ENCODE results near the gene OPN1LW. TPM values are rescaled to one million over a fixed set of nuclear protein-coding genes. Genes with fewer than 3 reads are reported as not detected.

OPN1LW gene
- total RNA-seq, 1 experiment from 2014 or later = not detected

DNA sequence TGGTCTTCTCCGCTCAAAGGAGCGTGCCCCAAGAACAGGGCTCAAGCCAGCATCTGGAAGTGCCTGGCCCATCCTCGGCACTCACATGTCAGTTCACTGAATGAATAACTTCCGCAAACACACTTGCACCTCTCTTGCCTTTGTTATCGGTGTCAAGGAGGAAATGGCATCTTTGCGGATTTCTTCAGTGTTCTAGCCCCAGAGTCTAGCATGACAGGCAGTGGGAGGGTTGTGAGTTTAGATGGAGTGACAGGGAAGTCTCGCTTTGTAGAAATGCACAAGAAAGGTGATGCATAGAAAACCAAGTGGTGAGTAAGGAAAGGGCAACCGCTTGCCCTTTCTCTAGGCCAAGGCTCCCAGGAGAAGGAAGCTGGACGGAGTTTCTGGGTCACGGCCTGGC is 29.0 kb upstream of the OPN1LW start:
- H3K4me1 Mint-ChIP-seq (ENCODE audit: insufficient read depth, unreplicated experiment) = no peaks in the 10 kb centered on the region
- ChIA-PET POLR2A (no interaction called here), CTCF (no interaction called here)

DNA sequence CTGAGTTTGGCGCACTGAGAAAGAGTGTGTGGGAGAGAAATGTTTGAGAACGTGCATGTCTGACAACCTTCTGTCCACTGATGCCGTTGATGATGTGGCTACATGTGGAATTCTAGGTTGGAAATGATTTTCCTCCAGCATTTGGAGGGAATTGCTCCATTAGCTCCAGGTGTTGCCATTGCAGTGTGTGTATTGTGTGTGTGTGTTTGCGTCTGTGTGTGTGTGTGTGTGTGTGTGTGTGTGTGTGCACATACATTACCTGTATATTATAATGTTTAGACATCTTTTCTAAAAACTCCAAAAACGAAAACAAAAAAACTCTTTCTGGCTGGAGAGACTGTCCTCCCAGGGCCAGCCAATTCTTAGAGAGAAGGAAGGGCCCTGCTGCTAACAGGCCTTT is 28.3 kb upstream of the OPN1LW start:
- H3K4me1 Mint-ChIP-seq (ENCODE audit: insufficient read depth, unreplicated experiment) = no peaks in the 10 kb centered on the region
- no peak for DNase-seq (ENCODE audit: unreplicated experiment)
- peaks cover 94% of the 10 kb centered on the region for H3K27me3 Mint-ChIP-seq (ENCODE audit: insufficient read depth, unreplicated experiment)
- no peak overlapping the region for H3K4me3 Mint-ChIP-seq (ENCODE audit: unreplicated experiment)
- POLR2A ChIA-PET = interaction anchor here (0.9 kb wide), 1 partner anchor 18 kb away, joined by 5 read pairs; the partner anchor contains the start of gene MECP2
- intact Hi-C loops (cut with micrococcal nuclease) = no loop called here
- H3K36me3 Mint-ChIP-seq (ENCODE audit: insufficient read depth, unreplicated experiment) = no peaks in the 10 kb centered on the region
- no TSS peak for BruUV-seq (replicated peaks)
- H3K27ac Mint-ChIP-seq (ENCODE audit: low read depth, unreplicated experiment) = no peak overlapping the region
- no peaks in the 10 kb centered on the region for H3K9me3 Mint-ChIP-seq (ENCODE audit: unreplicated experiment)
- TF ChIP-seq, protein P1, sequence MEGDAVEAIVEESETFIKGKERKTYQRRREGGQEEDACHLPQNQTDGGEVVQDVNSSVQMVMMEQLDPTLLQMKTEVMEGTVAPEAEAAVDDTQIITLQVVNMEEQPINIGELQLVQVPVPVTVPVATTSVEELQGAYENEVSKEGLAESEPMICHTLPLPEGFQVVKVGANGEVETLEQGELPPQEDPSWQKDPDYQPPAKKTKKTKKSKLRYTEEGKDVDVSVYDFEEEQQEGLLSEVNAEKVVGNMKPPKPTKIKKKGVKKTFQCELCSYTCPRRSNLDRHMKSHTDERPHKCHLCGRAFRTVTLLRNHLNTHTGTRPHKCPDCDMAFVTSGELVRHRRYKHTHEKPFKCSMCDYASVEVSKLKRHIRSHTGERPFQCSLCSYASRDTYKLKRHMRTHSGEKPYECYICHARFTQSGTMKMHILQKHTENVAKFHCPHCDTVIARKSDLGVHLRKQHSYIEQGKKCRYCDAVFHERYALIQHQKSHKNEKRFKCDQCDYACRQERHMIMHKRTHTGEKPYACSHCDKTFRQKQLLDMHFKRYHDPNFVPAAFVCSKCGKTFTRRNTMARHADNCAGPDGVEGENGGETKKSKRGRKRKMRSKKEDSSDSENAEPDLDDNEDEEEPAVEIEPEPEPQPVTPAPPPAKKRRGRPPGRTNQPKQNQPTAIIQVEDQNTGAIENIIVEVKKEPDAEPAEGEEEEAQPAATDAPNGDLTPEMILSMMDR (IDR thresholded peaks at IDR 0.05; ENCODE audit: unreplicated experiment) = no peak
- CTCF ChIA-PET = interaction anchor here (0.5 kb wide), 1 partner anchor 412 kb away, joined by 3 read pairs; no protein-coding TSS in a partner anchor

More for the DNA sequence above, 29.0 kb upstream of the OPN1LW start:
- DNase-seq (ENCODE audit: unreplicated experiment) = no peak
- BruUV-seq (replicated peaks) = no TSS peak
- Mint-ChIP-seq H3K36me3 (ENCODE audit: insufficient read depth, unreplicated experiment) (no peaks in the 10 kb centered on the region), H3K27ac (ENCODE audit: low read depth, unreplicated experiment) (no peak overlapping the region), H3K9me3 (ENCODE audit: unreplicated experiment) (no peaks in the 10 kb centered on the region), H3K4me3 (ENCODE audit: unreplicated experiment) (no peak overlapping the region), H3K27me3 (ENCODE audit: insufficient read depth, unreplicated experiment) (peaks cover 87% of the 10 kb centered on the region)
- intact Hi-C loops (cut with micrococcal nuclease) = no loop called here
- TF ChIP-seq, protein P1 (IDR thresholded peaks at IDR 0.05; ENCODE audit: unreplicated experiment) = no peak

DNA sequence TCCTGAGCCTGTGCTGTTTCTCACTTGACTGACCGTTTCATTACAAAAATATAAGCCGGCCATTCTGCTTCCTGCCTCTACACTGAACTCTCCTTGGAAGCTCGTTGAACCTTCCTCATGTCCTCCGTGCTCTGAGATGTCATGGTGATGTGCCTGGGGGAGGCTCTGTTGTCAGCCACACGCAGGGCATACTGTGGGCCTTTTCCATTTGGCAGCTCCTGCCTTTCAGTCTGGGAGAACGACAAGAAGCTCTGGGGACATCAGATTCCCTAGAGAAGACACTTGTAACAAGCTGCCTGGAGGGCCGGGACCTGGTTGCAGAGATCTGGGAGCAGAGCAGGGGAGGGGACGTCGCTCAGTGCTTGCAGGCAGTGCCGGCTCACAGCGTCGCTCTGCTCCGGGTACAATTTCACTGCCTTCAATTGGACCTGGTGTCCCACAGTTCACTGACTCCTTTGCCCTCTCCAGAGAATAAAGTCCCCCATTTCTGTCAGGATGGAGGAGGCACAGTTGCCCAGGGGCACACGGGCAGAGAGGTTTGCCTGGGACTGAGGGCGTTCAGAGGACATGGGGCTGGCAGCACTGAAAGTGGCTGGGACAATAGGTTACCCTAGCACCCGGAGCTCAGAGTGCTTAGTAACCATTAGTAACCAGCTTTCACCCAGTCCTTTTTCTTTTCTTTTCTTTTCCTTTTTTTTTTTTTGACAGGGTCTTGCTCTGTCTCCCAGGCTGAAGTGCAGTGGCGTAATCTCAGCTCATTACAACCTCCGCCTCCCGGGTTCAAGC is 27.4 kb upstream of the OPN1LW start:
- Mint-ChIP-seq H3K9me3 (ENCODE audit: unreplicated experiment) (no peaks in the 10 kb centered on the region), H3K4me1 (ENCODE audit: insufficient read depth, unreplicated experiment) (no peaks in the 10 kb centered on the region), H3K27me3 (ENCODE audit: insufficient read depth, unreplicated experiment) (peaks cover 95% of the 10 kb centered on the region), H3K36me3 (ENCODE audit: insufficient read depth, unreplicated experiment) (no peaks in the 10 kb centered on the region), H3K4me3 (ENCODE audit: unreplicated experiment) (no peak overlapping the region), H3K27ac (ENCODE audit: low read depth, unreplicated experiment) (no peak overlapping the region)
- no peak for DNase-seq (ENCODE audit: unreplicated experiment)
- intact Hi-C loops (cut with micrococcal nuclease) = no loop called here
- ChIA-PET POLR2A (no interaction called here), CTCF (interaction anchor here (0.7 to 0.9 kb wide), 2 partner anchors 21 to 210 kb away, joined by 3 to 4 read pairs; no protein-coding TSS in a partner anchor)
- TF ChIP-seq, protein P1 (IDR thresholded peaks at IDR 0.05; ENCODE audit: unreplicated experiment) = no peak
- no TSS peak for BruUV-seq (replicated peaks)

DNA sequence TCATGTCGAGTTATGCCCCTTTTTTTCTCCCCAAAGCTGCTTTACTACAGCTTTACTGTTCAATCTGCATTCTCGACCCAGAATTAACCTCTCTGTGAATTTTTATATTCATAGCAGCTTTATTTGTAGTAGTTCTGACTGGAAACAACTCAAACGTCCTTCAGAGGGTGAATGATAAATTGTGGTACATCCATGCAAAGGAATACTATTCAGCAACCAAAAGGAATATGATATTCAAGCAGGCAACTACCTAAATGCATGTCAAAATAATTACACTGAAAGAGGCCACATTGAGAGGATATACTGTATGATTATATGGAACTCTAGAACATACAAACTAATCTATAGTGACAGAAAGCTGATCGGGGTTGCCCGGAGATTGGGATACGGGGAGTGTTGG is 26.5 kb upstream of the OPN1LW start:
- Mint-ChIP-seq H3K4me1 (ENCODE audit: insufficient read depth, unreplicated experiment) (no peaks in the 10 kb centered on the region), H3K4me3 (ENCODE audit: unreplicated experiment) (no peak overlapping the region), H3K36me3 (ENCODE audit: insufficient read depth, unreplicated experiment) (no peaks in the 10 kb centered on the region), H3K27me3 (ENCODE audit: insufficient read depth, unreplicated experiment) (peaks cover 91% of the 10 kb centered on the region), H3K27ac (ENCODE audit: low read depth, unreplicated experiment) (no peak overlapping the region), H3K9me3 (ENCODE audit: unreplicated experiment) (no peaks in the 10 kb centered on the region)
- ChIA-PET POLR2A (no interaction called here), CTCF (interaction anchor here (0.9 kb wide), 1 partner anchor 20 kb away, joined by 3 read pairs; no protein-coding TSS in a partner anchor)
- no TSS peak for BruUV-seq (replicated peaks)
- DNase-seq (ENCODE audit: unreplicated experiment) = no peak
- TF ChIP-seq, protein P1 (IDR thresholded peaks at IDR 0.05; ENCODE audit: unreplicated experiment) = no peak
- intact Hi-C loops (cut with micrococcal nuclease) = no loop called here
